ENCODE measurements around the gene CALCA. TPM values are rescaled to one million over a fixed set of nuclear protein-coding genes. Genes with fewer than 3 reads are reported as not detected.

Gene CALCA
- total and polyA plus RNA-seq, 8 donors: 0.41 to 3.1 (median 2.3) TPM

GRCh38 chr11:14949437-14950147, 22.6 kb downstream of the CALCA start:
- intact Hi-C loops (cut with DNase I): no loop called here
- H3K36me3 ChIP-seq: no peaks in the 10 kb centered on the region
- no peak for ATAC-seq

GRCh38 chr11:14942745-14943144, 29.4 kb downstream of the CALCA start:
- Histone ChIP-seq H3K27me3 (no peaks in the 10 kb centered on the region), H3K27ac (no peak overlapping the region), H3K36me3 (no peaks in the 10 kb centered on the region), H3K4me3 (no peak overlapping the region), H3K9me3 (no peaks in the 10 kb centered on the region), H3K4me1 (no peaks in the 10 kb centered on the region)
- ATAC-seq: no peak
- no peak for TF ChIP-seq CTCF (IDR thresholded peaks at IDR 0.05)
- intact Hi-C loops (cut with DNase I): no loop called here
- DNase-seq: no peak

More at GRCh38 chr11:14949437-14950147, 22.6 kb downstream of the CALCA start:
- Histone ChIP-seq H3K27me3 (no peaks in the 10 kb centered on the region), H3K4me3 (no peak overlapping the region), H3K27ac (no peak overlapping the region), H3K4me1 (no peaks in the 10 kb centered on the region), H3K9me3 (no peaks in the 10 kb centered on the region)
- no peak for DNase-seq
- TF ChIP-seq CTCF (IDR thresholded peaks at IDR 0.05): no peak

- Histone ChIP-seq H3K4me1 (no peaks in the 10 kb centered on the region), H3K36me3 (no peaks in the 10 kb centered on the region), H3K27me3 (no peaks in the 10 kb centered on the region), H3K9me3 (no peaks in the 10 kb centered on the region), H3K27ac (no peak overlapping the region), H3K4me3 (no peak overlapping the region)
- TF ChIP-seq CTCF (IDR thresholded peaks at IDR 0.05): no peak
- no peak for DNase-seq
- no peak for ATAC-seq
- intact Hi-C loops (cut with DNase I): no loop called here
These were observed 33.2 kb downstream of the CALCA start for GRCh38 chr11:14938936-14939335.

GRCh38 chr11:14934641-14935351, 37.4 kb downstream of the CALCA start:
- Histone ChIP-seq H3K27ac (no peak overlapping the region), H3K36me3 (no peaks in the 10 kb centered on the region), H3K4me3 (no peak overlapping the region), H3K9me3 (no peaks in the 10 kb centered on the region), H3K4me1 (no peaks in the 10 kb centered on the region), H3K27me3 (peaks cover 0 to 5% of the 10 kb centered on the region in 2 donors)
- intact Hi-C loops (cut with DNase I): no loop called here
- no peak for TF ChIP-seq CTCF (IDR thresholded peaks at IDR 0.05)
- no peak for DNase-seq
- ATAC-seq: no peak

GRCh38 chr11:14932447-14932846, 39.7 kb downstream of the CALCA start:
- Histone ChIP-seq H3K27me3 (peaks cover 0 to 5% of the 10 kb centered on the region in 2 donors), H3K4me1 (no peaks in the 10 kb centered on the region), H3K36me3 (no peaks in the 10 kb centered on the region), H3K4me3 (no peak overlapping the region), H3K9me3 (peaks cover 0 to 3% of the 10 kb centered on the region in 2 donors), H3K27ac (no peak overlapping the region)
- DNase-seq (no peak), ATAC-seq (no peak)
- intact Hi-C loops (cut with DNase I): no loop called here
- TF ChIP-seq CTCF (IDR thresholded peaks at IDR 0.05): no peak

All from left lung (tissue), 10 donors.